Activated CD8-positive, alpha-beta memory T cell treated with anti-CD3 and anti-CD28 coated beads, Interleukin-2, amount 50 U/mL, for 1 hour (primary cell): ENCODE results near the gene FAR1.

Experiments used
- DNase-seq: peaks from one replicate; pipeline ENCODE4 v3.0.0-alpha.2; 2020; ENCODE audit errors: extremely low read depth

The FAR1 gene

GRCh38 chr11:13776134-13776815 is 107.8 kb downstream of the FAR1 start:
- DNase-seq = peak; percentile 19

- DNase-seq = no peak
Measured at GRCh38 chr11:13777341-13777985, 109.0 kb downstream of the FAR1 start.

GRCh38 chr11:13778345-13778744 is 109.9 kb downstream of the FAR1 start:
- no peak for DNase-seq

GRCh38 chr11:13781153-13781552 is 112.7 kb downstream of the FAR1 start:
- no peak for DNase-seq
